Endothelial cell of umbilical vein (primary cell): ENCODE data around the gene PSG7. TPM values are rescaled to one million over a fixed set of nuclear protein-coding genes. Genes with fewer than 3 reads are reported as not detected.
"Not testable (repeated sequence)": the region's sequence is repeated elsewhere in the genome, so short reads cannot be mapped to it uniquely, and the experiment has no call there.

Experiments used
- Bru-seq: library from RNA; stranded (reverse); fragments of 400-500 nt; gene quantifications from one replicate; lab custom pipeline; 2021; lab: Mats Ljungman, UMichigan
- BruChase-seq, 2 experiments: library from RNA; stranded (reverse); fragments of 400-500 nt; gene quantifications; one replicate each; lab custom pipeline; 2021; lab: Mats Ljungman, UMichigan
- BruUV-seq: library from RNA; stranded (reverse); fragments of 400-500 nt; replicated peaks from 2 replicates; lab custom pipeline; 2021; lab: Mats Ljungman, UMichigan
- CTCF ChIA-PET: fragments of 300-600, 350-600 bp; sonication (Branson Sonifier 250); formaldehyde crosslinking; loops from one replicate; lab custom pipeline; 2021; ENCODE audit warnings: antibody characterized with exemption, inconsistent platforms; lab: Charles Lee
- POLR2A ChIA-PET: fragments of 300-600, 350-600 bp; sonication (Branson Sonifier 250); formaldehyde crosslinking; loops from one replicate; lab custom pipeline; 2021; ENCODE audit warnings: antibody characterized with exemption, inconsistent platforms; lab: Charles Lee
- DNase-seq: peaks from one replicate; pipeline ENCODE4 v3.0.0-alpha.2; 2011; ENCODE audit warnings: low read depth, low spot score
- FAIRE-seq: peaks from 2 replicates; lab custom pipeline; 2011; peaks lifted over from hg19 to GRCh38; lab: Jason Lieb, UNC
- H2AFZ ChIP-seq: 2 replicates; pipeline ENCODE4 v1.6.0; 2012; ENCODE audit warnings: low read depth, low read length, control low read depth, inconsistent platforms
- H3K27ac ChIP-seq: 2 replicates; pipeline ENCODE4 v1.5.1; 2011; ENCODE audit warnings: low read depth, mild to moderate bottlenecking, control low read depth, low read length, moderate library complexity; ENCODE audit not compliant: insufficient read depth
- H3K27me3 ChIP-seq, 2 experiments: 2 replicates each; pipeline versions ENCODE4 v1.6.0 to v1.6.1; 2011; ENCODE audit warnings: low read length in 2 of 2, mixed read lengths in 1 of 2; ENCODE audit not compliant: control insufficient read depth in 2 of 2, insufficient read depth in 2 of 2
- H3K36me3 ChIP-seq, 2 experiments: 2 replicates in 1 of 2; 3 replicates in 1 of 2; pipeline ENCODE4 v1.5.1; 2011; ENCODE audit warnings: low read length in 2 of 2, mild to moderate bottlenecking in 1 of 2, moderate library complexity in 1 of 2; ENCODE audit not compliant: control insufficient read depth in 2 of 2, insufficient read depth in 2 of 2; ENCODE audit errors: extremely low read depth in 1 of 2
- H3K4me1 ChIP-seq: 3 replicates; pipeline ENCODE4 v1.5.1; 2011; ENCODE audit warnings: mild to moderate bottlenecking, low read length; ENCODE audit not compliant: control insufficient read depth, insufficient read depth; ENCODE audit errors: extremely low read depth
- H3K4me2 ChIP-seq: 2 replicates; pipeline ENCODE4 v1.6.1; 2011; ENCODE audit warnings: low read length, control low read depth, mixed read lengths; ENCODE audit not compliant: insufficient read depth
- H3K4me3 ChIP-seq, 3 experiments: fragments of 200-600 bp in 1 of 3; sonication (generic), shearing (Covaris generic) in 1 of 3; replicated peaks in 1 of 3; 2 replicates each; pipeline ENCODE4 v1.5.1; 2011 to 2016; ENCODE audit warnings: control low read depth in 3 of 3, low read length in 3 of 3, mild to moderate bottlenecking in 2 of 3, inconsistent platforms in 1 of 3, low read depth in 1 of 3, moderate library complexity in 1 of 3; ENCODE audit not compliant: insufficient read depth in 1 of 3
- H3K79me2 ChIP-seq: 2 replicates; pipeline ENCODE4 v1.6.0; 2012; ENCODE audit warnings: low read length, inconsistent platforms; ENCODE audit not compliant: control insufficient read depth, insufficient read depth
- H3K9ac ChIP-seq: replicated peaks from 2 replicates; pipeline ENCODE3; 2011; ENCODE audit warnings: low read length, control low read depth; ENCODE audit not compliant: insufficient read depth; ENCODE audit errors: extremely low read depth
- H3K9me1 ChIP-seq: replicated peaks from 3 replicates; pipeline ENCODE4 v1.6.0; 2011; ENCODE audit warnings: mild to moderate bottlenecking, low read length; ENCODE audit not compliant: control insufficient read depth, insufficient read depth; ENCODE audit errors: extremely low read depth
- H3K9me3 ChIP-seq: replicated peaks from 2 replicates; pipeline ENCODE4 v1.5.1; 2012; ENCODE audit warnings: low read length, inconsistent platforms; ENCODE audit not compliant: control insufficient read depth, insufficient read depth
- H4K20me1 ChIP-seq: replicated peaks from 2 replicates; pipeline ENCODE3; 2011; ENCODE audit warnings: mild to moderate bottlenecking, low read length; ENCODE audit not compliant: control insufficient read depth, insufficient read depth; ENCODE audit errors: extremely low read depth
- EZH2 ChIP-seq: IDR thresholded peaks from 2 replicates; pipeline ENCODE4 v1.6.1; 2012; ENCODE audit warnings: borderline replicate concordance, low read depth, mild to moderate bottlenecking, moderate library complexity, low read length, inconsistent platforms; ENCODE audit not compliant: severe bottlenecking
- FOS ChIP-seq: IDR thresholded peaks from 2 replicates; pipeline ENCODE4 v1.6.1; 2011; ENCODE audit warnings: mild to moderate bottlenecking, low read length, moderate library complexity, borderline replicate concordance; ENCODE audit not compliant: insufficient read depth
- GATA2 ChIP-seq: IDR thresholded peaks from 2 replicates; pipeline ENCODE4 v1.7.0; 2011; ENCODE audit warnings: low read depth, mild to moderate bottlenecking, moderate library complexity, mixed read lengths, low read length; ENCODE audit not compliant: insufficient read length, insufficient read depth
- JUN ChIP-seq: IDR thresholded peaks from 2 replicates; pipeline ENCODE4 v1.6.1; 2011; ENCODE audit warnings: borderline replicate concordance, low read depth; ENCODE audit not compliant: insufficient read length, insufficient read depth
- MYC ChIP-seq: IDR thresholded peaks from one replicate; pipeline ENCODE4 v1.6.1; 2011; ENCODE audit warnings: mild to moderate bottlenecking, low read depth, low read length
- POLR2A ChIP-seq: IDR thresholded peaks from 2 replicates; pipeline ENCODE4 v1.6.1; 2012; ENCODE audit warnings: low read depth, mild to moderate bottlenecking, control low read depth, low read length
- POLR2AphosphoS5 ChIP-seq: IDR thresholded peaks from 2 replicates; pipeline ENCODE4 v1.6.1; 2012; ENCODE audit warnings: low read depth, mild to moderate bottlenecking, control low read depth, low read length, moderate library complexity; ENCODE audit not compliant: insufficient read depth
- dilution Hi-C: fragments of 300-500 bp; cut with MboI; formaldehyde crosslinking; loops from one replicate; pipeline ENCODE4 v1.15.0; 2019; ENCODE audit warnings: low sequenced_read_pairs; ENCODE audit not compliant: extremely low pct_ligation_motif_present
- intact Hi-C: fragments of 100-400 bp; cut with micrococcal nuclease; formaldehyde crosslinking; loops from one replicate; pipeline ENCODE4 v1.10.0; 2022
- long read RNA-seq: library from polyadenylated mRNA; stranded (forward); transcript quantifications from one replicate; pipeline ENCODE4 v2.0.0, GENCODE V29; 2021
- polyA minus RNA-seq, 3 experiments: library from RNA; depleted of rRNA, polyadenylated mRNA; stranded (reverse); fragments of >200 nt; gene quantifications; 1 replicate in 1 of 3; 2 replicates in 2 of 3; pipeline ENCODE4 v1.2.3, GENCODE V29; 2011
- polyA plus RNA-seq, 4 experiments: library from polyadenylated mRNA; depleted of rRNA in 3 of 4; stranded (reverse) in 3 of 4; unstranded in 1 of 4; fragments of >200 nt; gene quantifications; 2 replicates each; pipeline versions ENCODE4 v1.2.1 to v1.2.3, GENCODE V29; 2011 to 2012; ENCODE audit warnings: missing spikeins in 1 of 4
- total RNA-seq: library from RNA; stranded (reverse); gene quantifications from 2 replicates; pipeline ENCODE4 v1.2.3, GENCODE V29; 2021
- TF ChIP-seq, protein P1 (sequence below), 2 donors: IDR thresholded peaks; 1 replicate in 1 of 2; 2 replicates in 1 of 2; pipeline ENCODE4 v1.5.1; 2011; ENCODE audit warnings: low read length in 2 of 2, mild to moderate bottlenecking in 2 of 2, moderate library complexity in 2 of 2, control low read depth in 1 of 2, inconsistent platforms in 1 of 2, low read depth in 1 of 2; ENCODE audit not compliant: insufficient read depth in 1 of 2; ENCODE audit errors: extremely low read depth in 1 of 2
- TF ChIP-seq, protein P2 (sequence below): IDR thresholded peaks from 2 replicates; pipeline ENCODE4 v1.6.1; 2011; ENCODE audit not compliant: insufficient read depth, insufficient read length

PSG7 gene
- not detected in 2 replicates for total RNA-seq
- not detected in 2 replicates for polyA plus RNA-seq
- polyA plus RNA-seq (2011; cell fraction: cytosol; rRNA removed), result not detected in 2 replicates
- polyA plus RNA-seq (2011; cell fraction: nucleus; rRNA removed), result not detected in 2 replicates
- not detected in 2 replicates for polyA plus RNA-seq (2012)
- polyA minus RNA-seq, result not detected in 2 replicates
- not detected for polyA minus RNA-seq (2011; cell fraction: cytosol; rRNA and poly(A)+ RNA removed)
- polyA minus RNA-seq (2011; cell fraction: nucleus; rRNA and poly(A)+ RNA removed), result not detected in 2 replicates
- Bru-seq, nascent RNA, result percentile 12 among the genes with signal in this experiment
- not detected for BruChase-seq, experiment 1, labeled RNA remaining after a 6-hour chase
- not detected for BruChase-seq, experiment 2, labeled RNA remaining after a 2-hour chase
- long read RNA-seq, result 0 reads

DNA sequence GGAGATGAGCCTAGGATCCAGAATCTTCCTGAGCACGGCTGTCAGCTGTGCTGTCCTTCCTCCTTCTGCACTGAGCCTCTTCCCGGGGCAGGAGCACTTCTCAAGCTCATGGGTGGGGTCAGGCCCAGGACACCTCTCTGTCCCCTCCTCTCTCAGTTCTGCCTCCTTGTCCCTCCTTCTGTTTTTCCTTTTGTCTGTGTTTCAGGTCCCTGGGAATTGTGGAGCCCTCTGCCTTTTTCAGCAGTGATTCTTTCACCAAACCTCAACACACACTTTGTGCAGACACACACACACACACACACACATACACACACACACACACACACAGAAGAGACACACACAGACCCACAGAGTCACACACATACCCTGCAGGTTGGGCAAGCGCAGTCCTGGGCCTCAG, at the start of gene PSG7:
Gene PSG7, minus strand, starts transcription at position 101 of the 400 bp plus-strand sequence. CDS start 131 bp downstream, outside the sequence.
- H3K4me1 ChIP-seq, H3K9me3 ChIP-seq, DNase-seq, H3K4me3 ChIP-seq, CTCF ChIA-PET, H3K4me2 ChIP-seq, dilution Hi-C loops, H4K20me1 ChIP-seq, POLR2A ChIA-PET, H3K27me3 ChIP-seq, BruUV-seq, H3K9ac ChIP-seq, H2AFZ ChIP-seq, H3K36me3 ChIP-seq, H3K79me2 ChIP-seq, intact Hi-C loops, FAIRE-seq, H3K9me1 ChIP-seq, H3K27ac ChIP-seq: not testable (repeated sequence)

DNA sequence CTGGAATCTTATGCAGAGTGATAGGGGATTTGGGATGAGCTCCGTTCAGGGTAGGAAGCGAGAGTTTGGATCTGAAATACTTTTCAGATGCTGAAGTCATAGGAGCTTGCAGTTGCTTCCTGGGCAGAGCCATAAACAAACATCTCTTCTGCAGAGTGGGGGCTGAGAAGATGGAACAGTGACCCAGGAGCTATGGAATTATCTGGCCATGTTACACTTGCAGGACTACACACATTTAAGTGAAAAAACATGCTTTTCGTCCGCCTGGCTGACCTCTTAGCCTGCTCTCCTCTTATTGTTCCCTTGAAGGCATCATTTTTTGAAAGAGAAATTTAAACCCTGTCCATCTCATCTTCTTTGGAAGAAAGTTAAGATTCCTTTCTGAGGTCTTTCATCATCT, 48.6 kb upstream of the PSG7 start:
- H3K36me3 ChIP-seq, result no peaks in the 10 kb centered on the region
- CTCF ChIA-PET, result no interaction called here
- H3K79me2 ChIP-seq, result no peaks in the 10 kb centered on the region
- no peak for DNase-seq
- POLR2A ChIA-PET, result no interaction called here
- no peak overlapping the region for H3K4me2 ChIP-seq
- BruUV-seq, result no TSS peak
- no peak overlapping the region for H3K27ac ChIP-seq
- dilution Hi-C loops, result no loop called here
- H3K27me3 ChIP-seq, result no peaks in the 10 kb centered on the region
- no peak overlapping the region for H3K9ac ChIP-seq
- FAIRE-seq, result no peak
- no peak overlapping the region for H3K4me3 ChIP-seq
- H3K9me1 ChIP-seq, result no peaks in the 10 kb centered on the region
- intact Hi-C loops, result no loop called here
- H2AFZ ChIP-seq, result no peak overlapping the region
- no peaks in the 10 kb centered on the region for H4K20me1 ChIP-seq
- peaks cover 2% of the 10 kb centered on the region for H3K9me3 ChIP-seq
- no peak for TF ChIP-seq GATA2
- no peak for TF ChIP-seq MYC
- TF ChIP-seq FOS, result no peak
- no peak for TF ChIP-seq JUN
- no peak for TF ChIP-seq POLR2AphosphoS5
- TF ChIP-seq, protein P1, sequence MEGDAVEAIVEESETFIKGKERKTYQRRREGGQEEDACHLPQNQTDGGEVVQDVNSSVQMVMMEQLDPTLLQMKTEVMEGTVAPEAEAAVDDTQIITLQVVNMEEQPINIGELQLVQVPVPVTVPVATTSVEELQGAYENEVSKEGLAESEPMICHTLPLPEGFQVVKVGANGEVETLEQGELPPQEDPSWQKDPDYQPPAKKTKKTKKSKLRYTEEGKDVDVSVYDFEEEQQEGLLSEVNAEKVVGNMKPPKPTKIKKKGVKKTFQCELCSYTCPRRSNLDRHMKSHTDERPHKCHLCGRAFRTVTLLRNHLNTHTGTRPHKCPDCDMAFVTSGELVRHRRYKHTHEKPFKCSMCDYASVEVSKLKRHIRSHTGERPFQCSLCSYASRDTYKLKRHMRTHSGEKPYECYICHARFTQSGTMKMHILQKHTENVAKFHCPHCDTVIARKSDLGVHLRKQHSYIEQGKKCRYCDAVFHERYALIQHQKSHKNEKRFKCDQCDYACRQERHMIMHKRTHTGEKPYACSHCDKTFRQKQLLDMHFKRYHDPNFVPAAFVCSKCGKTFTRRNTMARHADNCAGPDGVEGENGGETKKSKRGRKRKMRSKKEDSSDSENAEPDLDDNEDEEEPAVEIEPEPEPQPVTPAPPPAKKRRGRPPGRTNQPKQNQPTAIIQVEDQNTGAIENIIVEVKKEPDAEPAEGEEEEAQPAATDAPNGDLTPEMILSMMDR (IDR thresholded peaks at IDR 0.05; ENCODE audit: extremely low read depth in 1 of 2, insufficient read depth in 1 of 2, low read depth in 1 of 2, low read length in 2 of 2), result no peak
- TF ChIP-seq EZH2, result no peak
- TF ChIP-seq, protein P2, sequence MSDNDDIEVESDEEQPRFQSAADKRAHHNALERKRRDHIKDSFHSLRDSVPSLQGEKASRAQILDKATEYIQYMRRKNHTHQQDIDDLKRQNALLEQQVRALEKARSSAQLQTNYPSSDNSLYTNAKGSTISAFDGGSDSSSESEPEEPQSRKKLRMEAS, result no peak
- no peak for TF ChIP-seq POLR2A
- H3K4me1 ChIP-seq, result no peaks in the 10 kb centered on the region

DNA sequence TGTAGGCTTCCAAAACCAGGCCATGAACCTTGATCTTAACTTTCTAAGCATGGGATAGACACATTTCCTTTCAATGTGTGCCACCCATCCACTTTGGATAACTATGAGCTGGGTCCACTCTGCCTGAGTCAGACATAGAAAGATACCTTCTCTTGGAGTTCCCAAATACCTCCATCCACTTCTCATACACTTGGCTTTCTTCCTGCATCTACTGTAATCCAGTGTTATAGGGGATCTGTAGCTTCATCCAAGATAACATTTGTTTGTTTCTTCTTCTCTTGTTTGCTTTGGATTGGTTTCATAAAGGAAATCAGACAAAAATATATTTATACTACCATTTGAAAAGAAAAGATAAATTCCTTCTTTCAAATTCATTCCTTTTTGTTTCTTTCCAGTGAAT, 45.1 kb upstream of the PSG7 start:
- H3K9me1 ChIP-seq, H3K27me3 ChIP-seq, dilution Hi-C loops, H3K27ac ChIP-seq, H3K9ac ChIP-seq, H3K4me1 ChIP-seq, BruUV-seq, FAIRE-seq, H3K9me3 ChIP-seq, DNase-seq, H4K20me1 ChIP-seq, CTCF ChIA-PET, H2AFZ ChIP-seq, H3K79me2 ChIP-seq, H3K36me3 ChIP-seq, H3K4me2 ChIP-seq, H3K4me3 ChIP-seq, POLR2A ChIA-PET, intact Hi-C loops: not testable (repeated sequence)
